Measurements from ENCODE around the gene DPH2.

DPH2 gene

GRCh38 chr1:43980255-43981134, 10.7 kb downstream of the DPH2 start (continued):
- no peak for TF ChIP-seq CREB5 (CRISPR knock-in tag; IDR thresholded peaks at IDR 0.05; ENCODE audit: low read depth)
- TF ChIP-seq ZFP3 (CRISPR knock-in tag; IDR thresholded peaks at IDR 0.05), result no peak

- TF ChIP-seq ZFP30 (CRISPR knock-in tag; IDR thresholded peaks at IDR 0.05) (no peak), PPARA (CRISPR knock-in tag; IDR thresholded peaks at IDR 0.05; ENCODE audit: borderline replicate concordance) (no peak), TSHZ2 (CRISPR knock-in tag; IDR thresholded peaks at IDR 0.05) (no peak), ESRRG (CRISPR knock-in tag; IDR thresholded peaks at IDR 0.05) (no peak), ARNTL (CRISPR knock-in tag; IDR thresholded peaks at IDR 0.05; ENCODE audit: borderline replicate concordance, low read depth) (no peak), GLIS3 (CRISPR knock-in tag; IDR thresholded peaks at IDR 0.05) (no peak), RARB (CRISPR knock-in tag; IDR thresholded peaks at IDR 0.05) (no peak), SNAI2 (CRISPR knock-in tag; IDR thresholded peaks at IDR 0.05) (no peak), OSR1 (CRISPR knock-in tag; IDR thresholded peaks at IDR 0.05) (no peak), BACH2 (CRISPR knock-in tag; IDR thresholded peaks at IDR 0.05; ENCODE audit: borderline replicate concordance) (no peak), TOX (CRISPR knock-in tag; IDR thresholded peaks at IDR 0.05; ENCODE audit: borderline replicate concordance) (no peak)
- no peak for ATAC-seq
Observed at GRCh38 chr1:43981135-43981491, 11.3 kb downstream of the DPH2 start.

GRCh38 chr1:43981636-43982035, 11.8 kb downstream of the DPH2 start:
- no peak for ATAC-seq
- no peak for TF ChIP-seq TOX (CRISPR knock-in tag; IDR thresholded peaks at IDR 0.05; ENCODE audit: borderline replicate concordance)

GRCh38 chr1:43982241-43982640, 12.4 kb downstream of the DPH2 start:
- ATAC-seq, result no peak
- TF ChIP-seq ZC3H10 (CRISPR knock-in tag; IDR thresholded peaks at IDR 0.05) (no peak), ZNF565 (CRISPR knock-in tag; conservative IDR thresholded peaks at IDR 0.05; ENCODE audit: low read depth) (no peak), SNAI2 (CRISPR knock-in tag; IDR thresholded peaks at IDR 0.05) (no peak), CREB5 (CRISPR knock-in tag; IDR thresholded peaks at IDR 0.05; ENCODE audit: low read depth) (no peak), CSRNP3 (CRISPR knock-in tag; IDR thresholded peaks at IDR 0.05) (no peak), OSR1 (CRISPR knock-in tag; IDR thresholded peaks at IDR 0.05) (no peak), TCF4 (CRISPR knock-in tag; IDR thresholded peaks at IDR 0.05; ENCODE audit: borderline replicate concordance) (no peak), POU6F1 (CRISPR knock-in tag; IDR thresholded peaks at IDR 0.05; ENCODE audit: borderline replicate concordance, low read depth) (no peak), RARB (CRISPR knock-in tag; IDR thresholded peaks at IDR 0.05) (no peak), ZNF8 (CRISPR knock-in tag; IDR thresholded peaks at IDR 0.05) (no peak), CSDC2 (CRISPR knock-in tag; IDR thresholded peaks at IDR 0.05) (no peak), GLIS3 (CRISPR knock-in tag; IDR thresholded peaks at IDR 0.05) (no peak), ZNF70 (CRISPR knock-in tag; IDR thresholded peaks at IDR 0.05) (no peak), TOX (CRISPR knock-in tag; IDR thresholded peaks at IDR 0.05; ENCODE audit: borderline replicate concordance) (no peak), TSHZ2 (CRISPR knock-in tag; IDR thresholded peaks at IDR 0.05) (no peak), ESRRG (CRISPR knock-in tag; IDR thresholded peaks at IDR 0.05) (no peak), ZFP30 (CRISPR knock-in tag; IDR thresholded peaks at IDR 0.05) (no peak), ISL1 (CRISPR knock-in tag; IDR thresholded peaks at IDR 0.05) (no peak), ARNTL (CRISPR knock-in tag; IDR thresholded peaks at IDR 0.05; ENCODE audit: borderline replicate concordance, low read depth) (no peak)
